ENCODE data around the gene H1-8.
"Not testable (repeated sequence)": the region's sequence is repeated elsewhere in the genome, so short reads cannot be mapped to it uniquely, and the experiment has no call there.

Gene H1-8

DNA sequence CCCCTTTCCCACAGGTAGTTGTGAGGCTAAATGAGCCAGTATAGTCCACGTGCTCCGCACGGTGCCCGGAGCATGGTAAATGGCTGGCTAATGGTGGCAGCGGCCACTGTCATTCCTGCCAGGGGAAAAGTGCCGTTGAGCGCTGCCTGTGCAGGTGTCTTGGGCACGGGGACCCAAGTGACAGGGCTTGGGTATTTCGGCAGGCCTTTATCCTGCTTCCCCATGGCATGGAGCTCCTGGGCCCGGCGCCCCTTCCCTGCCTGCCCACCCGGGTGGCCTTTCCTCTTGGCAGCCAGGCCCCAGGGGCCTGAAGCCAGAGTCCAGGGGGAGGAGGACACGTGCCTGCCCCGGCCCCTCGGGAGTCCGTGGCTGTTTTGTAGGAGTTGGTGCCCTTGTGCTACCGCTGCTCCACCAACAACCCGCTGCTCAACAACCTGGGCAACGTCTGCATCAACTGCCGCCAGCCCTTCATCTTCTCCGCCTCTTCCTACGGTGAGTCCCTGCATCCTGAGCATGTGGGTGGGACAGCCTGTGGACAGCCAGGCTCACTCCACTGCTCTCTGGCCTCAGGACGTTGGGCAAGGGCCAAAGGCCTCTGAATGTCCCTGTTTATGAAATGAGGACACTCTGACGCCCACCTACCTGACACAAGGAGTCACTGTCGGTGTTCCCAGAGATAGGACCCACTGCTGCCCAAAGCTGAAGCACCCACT lies 27.7 kb upstream of the H1-8 start:
- not testable (repeated sequence) for DNase-seq

DNA sequence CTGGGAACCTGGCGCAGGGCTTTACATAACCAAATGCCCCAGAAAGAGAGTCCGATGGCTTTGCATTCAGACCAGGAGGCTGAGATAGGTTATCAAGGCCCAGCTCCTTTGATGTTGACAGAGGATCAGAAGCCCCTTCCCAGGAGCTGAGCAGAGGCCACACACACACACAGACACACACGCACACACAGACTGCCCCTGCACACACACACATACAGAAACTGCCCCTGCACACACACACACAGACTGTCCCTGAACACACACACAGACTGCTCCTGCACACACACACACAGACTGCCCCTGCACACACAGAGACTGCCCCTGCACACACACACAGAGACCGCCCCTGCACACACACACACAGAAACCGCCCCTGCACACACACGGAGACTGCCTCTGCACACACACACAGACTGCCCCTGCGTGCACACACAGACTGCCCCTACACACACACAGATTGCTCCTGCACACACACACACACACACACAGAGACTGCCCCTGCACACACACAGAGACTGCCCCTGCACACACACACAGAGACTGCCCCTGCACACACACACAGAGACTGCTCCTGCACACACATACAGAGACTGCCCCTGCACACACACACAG lies 27.0 kb upstream of the H1-8 start:
- DNase-seq: not testable (repeated sequence)

DNA sequence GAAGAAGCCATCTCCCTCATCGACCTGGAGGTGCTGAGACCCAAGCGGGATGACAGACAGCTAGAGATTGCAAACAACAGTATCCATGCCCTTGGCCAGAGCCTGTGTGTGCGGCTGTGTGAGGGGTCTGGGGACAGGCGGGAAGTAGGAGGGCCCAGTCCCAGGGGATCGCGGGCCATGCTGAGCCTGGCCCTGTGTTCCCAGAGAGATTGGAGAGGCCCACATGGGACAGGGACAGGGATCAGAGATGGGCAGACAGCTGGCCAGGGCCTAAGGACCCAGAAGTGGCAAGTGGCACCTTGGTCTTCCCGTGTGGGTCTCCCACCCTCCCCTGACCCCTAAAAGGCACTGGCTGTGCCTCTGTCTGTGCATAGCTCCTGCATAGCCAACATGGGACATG lies 25.5 kb upstream of the H1-8 start:
- no peak for DNase-seq

DNA sequence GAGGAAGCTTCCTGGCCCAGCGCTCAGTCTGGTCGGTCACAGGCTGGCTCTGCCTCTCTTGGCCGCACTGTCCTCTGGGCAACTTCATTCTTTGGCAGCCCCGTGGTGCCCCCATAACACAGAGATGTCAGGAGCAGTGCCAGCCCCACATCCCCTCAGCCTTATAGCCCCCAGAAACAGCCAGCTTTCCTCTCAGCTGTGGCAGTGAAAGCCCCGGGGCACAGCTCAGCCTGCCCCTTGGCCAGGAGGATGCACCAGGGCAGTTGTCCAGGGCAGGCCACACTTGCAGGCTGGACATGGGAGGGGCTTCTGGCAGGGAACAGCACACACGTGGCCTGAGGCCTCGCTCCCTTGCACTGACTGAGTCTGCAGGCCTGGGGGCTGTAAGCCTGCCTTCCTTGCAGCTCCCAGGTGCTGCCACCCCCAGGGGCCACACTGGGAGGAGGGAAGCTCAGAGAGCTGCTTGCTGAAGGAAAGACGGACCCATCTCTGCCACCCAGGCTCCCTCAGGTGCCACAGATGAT lies 24.9 kb upstream of the H1-8 start:
- DNase-seq: no peak

DNA sequence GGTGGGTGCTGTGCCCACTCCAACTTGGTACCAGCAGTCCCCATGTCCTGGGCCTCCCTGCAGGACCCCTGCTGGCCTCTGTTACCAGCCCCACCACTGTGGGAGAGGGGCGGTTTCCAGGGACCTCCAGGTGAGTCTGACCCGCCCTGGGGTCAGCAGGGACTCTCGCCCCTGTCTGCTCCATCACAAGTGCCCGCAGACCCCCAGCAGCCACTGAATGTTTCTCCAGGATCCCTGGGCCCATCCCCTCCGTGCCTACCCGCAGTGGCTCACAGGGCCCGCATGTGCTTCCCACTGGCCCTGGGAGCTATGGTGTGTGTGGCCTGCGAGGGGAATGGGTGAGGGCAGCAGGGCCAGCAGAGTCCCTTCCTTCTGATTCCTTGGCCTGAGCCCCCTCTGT lies 24.4 kb upstream of the H1-8 start:
- no peak for DNase-seq

DNA sequence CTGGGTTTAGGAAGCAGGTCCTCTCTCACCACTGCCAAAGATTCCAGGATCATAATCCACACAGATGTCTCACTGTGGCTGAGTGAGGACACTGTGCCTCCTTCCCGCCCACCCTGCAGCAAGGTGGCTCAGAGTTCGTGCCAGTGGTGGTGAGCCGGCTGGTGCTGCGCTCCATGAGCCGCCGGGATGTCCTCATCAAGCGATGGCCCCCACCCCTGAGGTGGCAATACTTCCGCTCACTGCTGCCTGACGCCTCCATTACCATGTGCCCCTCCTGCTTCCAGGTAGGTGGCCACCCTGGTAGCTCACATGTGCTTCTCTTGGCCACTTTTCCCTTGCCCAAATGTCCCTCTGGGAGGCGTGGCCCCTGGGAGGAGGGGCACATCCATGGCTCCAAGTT lies 23.5 kb upstream of the H1-8 start:
- no peak for DNase-seq

DNA sequence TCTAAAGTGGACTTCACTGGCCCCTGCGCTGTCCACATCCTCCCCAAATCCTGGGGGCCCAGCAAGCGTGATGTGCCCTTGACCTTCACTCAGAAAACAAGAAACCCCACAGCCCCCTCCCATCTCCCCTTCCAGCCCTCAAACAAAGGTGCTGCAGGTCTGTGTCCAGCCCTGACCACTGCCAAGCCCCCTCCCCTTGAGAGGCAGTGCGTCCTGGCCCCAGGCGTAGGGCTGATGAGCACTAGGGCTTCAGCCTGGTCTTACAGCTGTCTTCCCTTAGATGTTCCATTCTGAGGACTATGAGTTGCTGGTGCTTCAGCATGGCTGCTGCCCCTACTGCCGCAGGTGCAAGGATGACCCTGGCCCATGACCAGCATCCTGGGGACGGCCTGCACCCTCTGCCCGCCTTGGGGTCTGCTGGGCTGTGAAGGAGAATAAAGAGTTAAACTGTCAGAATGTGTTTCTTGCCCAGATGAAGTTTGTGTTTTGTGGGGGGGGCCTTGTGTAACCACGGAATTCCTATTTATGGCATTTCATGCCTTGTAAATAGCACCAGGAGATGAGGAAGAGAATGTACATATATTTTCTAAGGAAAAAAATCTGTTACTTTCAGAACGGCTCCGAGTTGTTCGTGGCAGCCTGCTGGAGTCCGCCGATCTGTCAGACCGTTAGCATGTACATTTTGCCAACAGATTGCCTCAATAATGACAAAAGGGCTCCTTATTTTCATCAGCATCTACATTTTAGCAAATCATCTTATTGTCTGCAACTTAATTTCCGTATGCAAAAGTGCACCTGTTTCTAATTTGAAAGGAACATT lies 22.9 kb upstream of the H1-8 start:
- DNase-seq: no peak

DNA sequence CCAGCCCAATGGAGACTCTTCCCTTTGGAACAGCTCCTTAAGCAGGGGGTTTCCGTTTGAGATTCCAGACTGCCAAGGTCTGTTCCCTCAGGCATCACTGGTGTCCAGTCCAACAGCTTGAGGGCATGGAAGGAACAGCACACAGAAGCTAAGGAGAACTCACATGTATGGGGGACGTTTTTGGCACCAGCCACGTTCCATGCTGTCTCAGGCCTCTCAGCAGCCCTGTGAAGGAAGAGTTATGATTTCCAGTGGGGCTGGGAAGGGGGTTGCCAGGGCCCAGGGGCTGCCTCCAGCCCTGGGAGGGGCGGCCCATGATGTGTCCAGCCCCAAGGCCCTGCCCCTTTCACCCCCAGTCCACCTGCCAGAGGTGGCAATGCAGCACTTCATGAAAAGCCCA lies 22.0 kb upstream of the H1-8 start:
- DNase-seq: no peak

DNA sequence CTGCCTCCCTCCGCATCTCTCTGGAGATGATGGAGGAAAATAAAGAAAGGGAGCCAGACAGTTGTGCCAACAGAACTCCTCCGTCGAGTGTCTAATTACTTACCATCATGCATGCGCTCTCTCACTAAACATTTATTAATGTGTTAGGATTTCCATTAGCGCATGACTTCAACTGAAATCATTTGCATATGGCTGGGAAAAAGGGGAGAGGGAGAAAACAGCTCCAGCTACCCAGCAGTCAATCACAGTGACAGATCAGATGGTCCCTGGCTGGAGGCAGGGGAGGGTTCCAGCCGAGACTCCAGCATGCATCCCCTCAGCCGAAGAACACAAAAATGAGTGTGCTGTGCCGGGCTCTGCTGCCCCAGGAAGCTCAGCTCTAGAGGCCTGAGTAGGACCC lies 21.4 kb upstream of the H1-8 start:
- peak; percentile 73 for DNase-seq

DNA sequence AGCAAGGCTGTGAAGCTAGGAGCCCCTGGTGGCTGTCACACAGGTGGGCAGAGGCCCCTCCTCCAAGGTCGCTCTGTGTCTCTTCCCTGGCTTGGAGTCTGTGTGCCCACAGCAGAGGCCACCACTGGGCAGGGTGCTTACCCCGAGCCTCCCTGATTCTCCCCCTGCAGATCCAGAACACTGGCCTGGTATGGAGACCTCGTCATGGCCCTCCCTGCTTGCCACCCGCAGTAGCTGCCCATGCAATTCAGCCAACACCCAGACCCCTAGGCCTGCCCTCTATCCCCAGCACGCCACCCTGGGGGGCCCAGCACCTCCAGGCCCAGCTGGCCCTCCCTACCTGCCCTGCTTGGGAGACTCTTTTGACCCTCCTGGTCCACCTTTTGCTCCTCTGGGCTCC lies 20.0 kb upstream of the H1-8 start:
- no peak for DNase-seq

DNA sequence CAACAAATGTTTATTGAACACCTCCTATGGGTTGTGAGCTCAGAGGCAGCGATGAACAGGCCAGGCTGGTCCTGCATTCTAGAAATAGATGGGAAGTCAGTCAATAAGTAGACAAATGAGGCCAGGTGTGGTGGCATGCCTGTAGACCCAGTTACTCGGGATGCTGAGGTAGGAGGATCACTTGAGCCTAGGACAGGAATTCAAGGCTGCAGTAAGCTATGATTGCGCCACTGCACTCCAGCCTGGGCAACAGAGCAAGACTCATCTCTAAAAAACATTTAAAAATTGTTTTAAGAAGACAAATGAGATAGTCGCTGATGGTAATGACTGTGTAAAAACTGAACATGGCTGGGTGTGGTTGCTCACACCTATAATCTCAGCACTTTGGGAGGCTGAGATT lies 18.9 kb upstream of the H1-8 start:
- DNase-seq: no peak

DNA sequence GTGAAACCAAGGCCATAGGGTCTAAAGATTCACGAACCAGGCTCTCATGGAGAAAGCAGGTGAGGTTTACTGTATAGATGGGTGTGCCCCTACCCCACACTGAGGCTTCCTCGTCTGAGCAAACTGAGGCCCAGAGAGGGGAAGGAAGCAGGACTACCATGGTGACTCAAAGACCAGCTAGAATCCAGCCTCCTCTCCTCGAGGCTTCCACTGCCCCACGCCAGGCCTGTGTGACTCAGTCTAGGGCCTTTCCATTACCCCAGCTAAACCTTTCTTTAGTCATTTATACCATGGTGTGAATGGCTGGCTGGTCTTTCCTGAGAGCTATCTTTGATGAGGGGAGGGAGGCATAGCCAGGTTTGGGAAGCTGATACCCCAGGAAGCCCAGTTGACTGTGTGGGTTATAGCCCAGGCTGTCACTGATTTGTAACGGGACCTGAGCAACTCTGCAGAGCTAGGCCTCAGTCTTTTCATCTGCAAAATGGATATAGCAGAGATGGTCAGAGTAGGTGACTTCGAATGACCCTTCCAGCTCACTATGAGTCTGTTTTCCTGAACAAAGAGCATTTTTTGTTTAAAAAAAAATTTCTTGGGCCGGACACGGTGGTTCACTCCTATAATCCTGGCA lies 17.5 kb upstream of the H1-8 start:
- DNase-seq: no peak

DNA sequence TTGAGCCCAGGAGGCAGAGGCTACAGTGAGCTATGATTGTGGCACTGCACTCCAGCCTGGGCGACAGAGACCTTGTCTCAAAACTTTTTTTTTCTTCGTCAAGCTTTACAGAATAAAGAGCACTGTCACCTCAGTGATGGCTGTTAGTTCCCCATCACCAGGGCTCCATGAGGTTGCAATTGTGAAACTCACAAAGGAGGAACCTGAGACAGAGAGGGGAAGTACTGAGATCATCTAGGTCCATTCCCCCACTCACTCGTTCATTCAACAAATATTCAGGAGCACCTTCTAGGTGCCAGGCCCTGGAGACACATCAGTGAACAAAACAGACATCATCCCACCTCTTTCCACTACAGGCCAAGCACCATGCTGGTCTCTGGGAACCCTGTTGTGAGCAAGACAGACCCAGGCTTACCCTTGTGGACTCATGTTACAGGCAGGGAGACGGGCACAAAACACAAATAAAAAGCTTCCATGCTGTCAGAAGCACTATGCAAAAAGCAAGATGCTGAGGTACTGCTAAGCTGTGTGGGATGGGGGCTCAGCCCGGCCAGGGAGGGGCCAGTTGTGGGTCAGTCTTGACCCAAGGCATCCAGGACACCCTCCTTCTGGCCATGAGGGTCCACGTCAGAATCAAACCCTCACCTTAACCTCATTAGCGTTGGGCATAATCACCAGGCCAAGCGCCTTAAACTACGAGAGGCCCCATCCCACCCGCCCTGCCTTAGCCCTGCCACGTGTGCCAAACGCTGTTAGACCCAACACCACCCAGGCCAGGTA lies 16.7 kb upstream of the H1-8 start:
- DNase-seq: no peak

DNA sequence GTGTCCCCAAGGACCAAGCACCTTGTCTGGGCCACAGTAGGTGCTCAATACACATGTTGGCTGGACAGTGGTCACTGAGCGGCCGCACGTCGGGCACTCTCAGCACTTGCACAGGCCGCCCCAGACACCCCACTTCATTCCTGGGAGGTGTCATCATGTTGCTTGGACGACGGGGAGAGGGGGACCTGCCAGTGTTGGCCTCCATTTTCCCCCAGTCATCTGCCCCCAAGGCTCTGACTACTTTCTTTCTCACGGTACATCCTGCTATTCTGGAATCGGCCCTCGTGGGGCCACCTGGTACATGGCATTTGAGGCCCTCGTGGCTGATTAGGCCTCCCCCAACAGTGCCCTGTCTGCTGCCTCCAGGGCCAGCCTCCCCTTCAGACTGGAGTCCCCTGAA lies 15.7 kb upstream of the H1-8 start:
- no peak for DNase-seq

DNA sequence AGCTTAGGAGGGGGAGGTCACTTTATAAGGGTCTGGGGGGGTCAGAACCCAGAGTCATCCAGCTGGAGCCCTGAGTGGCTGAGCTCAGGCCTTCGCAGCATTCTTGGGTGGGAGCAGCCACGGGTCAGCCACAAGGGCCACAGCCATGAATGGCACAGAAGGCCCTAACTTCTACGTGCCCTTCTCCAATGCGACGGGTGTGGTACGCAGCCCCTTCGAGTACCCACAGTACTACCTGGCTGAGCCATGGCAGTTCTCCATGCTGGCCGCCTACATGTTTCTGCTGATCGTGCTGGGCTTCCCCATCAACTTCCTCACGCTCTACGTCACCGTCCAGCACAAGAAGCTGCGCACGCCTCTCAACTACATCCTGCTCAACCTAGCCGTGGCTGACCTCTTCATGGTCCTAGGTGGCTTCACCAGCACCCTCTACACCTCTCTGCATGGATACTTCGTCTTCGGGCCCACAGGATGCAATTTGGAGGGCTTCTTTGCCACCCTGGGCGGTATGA lies 14.3 kb upstream of the H1-8 start, which contains the start of gene RHO:
Gene RHO (plus strand): TSS at position 51 of the 512 bp plus-strand sequence. CDS start 95 bp downstream, at position 146.
- no peak for DNase-seq

DNA sequence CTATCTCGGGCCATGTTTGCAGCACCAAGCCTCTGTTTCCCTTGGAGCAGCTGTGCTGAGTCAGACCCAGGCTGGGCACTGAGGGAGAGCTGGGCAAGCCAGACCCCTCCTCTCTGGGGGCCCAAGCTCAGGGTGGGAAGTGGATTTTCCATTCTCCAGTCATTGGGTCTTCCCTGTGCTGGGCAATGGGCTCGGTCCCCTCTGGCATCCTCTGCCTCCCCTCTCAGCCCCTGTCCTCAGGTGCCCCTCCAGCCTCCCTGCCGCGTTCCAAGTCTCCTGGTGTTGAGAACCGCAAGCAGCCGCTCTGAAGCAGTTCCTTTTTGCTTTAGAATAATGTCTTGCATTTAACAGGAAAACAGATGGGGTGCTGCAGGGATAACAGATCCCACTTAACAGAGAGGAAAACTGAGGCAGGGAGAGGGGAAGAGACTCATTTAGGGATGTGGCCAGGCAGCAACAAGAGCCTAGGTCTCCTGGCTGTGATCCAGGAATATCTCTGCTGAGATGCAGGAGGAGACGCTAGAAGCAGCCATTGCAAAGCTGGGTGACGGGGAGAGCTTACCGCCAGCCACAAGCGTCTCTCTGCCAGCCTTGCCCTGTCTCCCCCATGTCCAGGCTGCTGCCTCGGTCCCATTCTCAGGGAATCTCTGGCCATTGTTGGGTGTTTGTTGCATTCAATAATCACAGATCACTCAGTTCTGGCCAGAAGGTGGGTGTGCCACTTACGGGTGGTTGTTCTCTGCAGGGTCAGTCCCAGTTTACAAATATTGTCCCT lies 13.4 kb upstream of the H1-8 start:
- no peak for DNase-seq

DNA sequence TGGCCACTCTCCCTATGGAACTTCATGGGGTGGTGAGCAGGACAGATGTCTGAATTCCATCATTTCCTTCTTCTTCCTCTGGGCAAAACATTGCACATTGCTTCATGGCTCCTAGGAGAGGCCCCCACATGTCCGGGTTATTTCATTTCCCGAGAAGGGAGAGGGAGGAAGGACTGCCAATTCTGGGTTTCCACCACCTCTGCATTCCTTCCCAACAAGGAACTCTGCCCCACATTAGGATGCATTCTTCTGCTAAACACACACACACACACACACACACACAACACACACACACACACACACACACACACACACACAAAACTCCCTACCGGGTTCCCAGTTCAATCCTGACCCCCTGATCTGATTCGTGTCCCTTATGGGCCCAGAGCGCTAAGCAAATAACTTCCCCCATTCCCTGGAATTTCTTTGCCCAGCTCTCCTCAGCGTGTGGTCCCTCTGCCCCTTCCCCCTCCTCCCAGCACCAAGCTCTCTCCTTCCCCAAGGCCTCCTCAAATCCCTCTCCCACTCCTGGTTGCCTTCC lies 12.7 kb upstream of the H1-8 start:
- DNase-seq: no peak

DNA sequence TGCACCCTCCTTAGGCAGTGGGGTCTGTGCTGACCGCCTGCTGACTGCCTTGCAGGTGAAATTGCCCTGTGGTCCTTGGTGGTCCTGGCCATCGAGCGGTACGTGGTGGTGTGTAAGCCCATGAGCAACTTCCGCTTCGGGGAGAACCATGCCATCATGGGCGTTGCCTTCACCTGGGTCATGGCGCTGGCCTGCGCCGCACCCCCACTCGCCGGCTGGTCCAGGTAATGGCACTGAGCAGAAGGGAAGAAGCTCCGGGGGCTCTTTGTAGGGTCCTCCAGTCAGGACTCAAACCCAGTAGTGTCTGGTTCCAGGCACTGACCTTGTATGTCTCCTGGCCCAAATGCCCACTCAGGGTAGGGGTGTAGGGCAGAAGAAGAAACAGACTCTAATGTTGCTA lies 12.2 kb upstream of the H1-8 start:
- DNase-seq: no peak

DNA sequence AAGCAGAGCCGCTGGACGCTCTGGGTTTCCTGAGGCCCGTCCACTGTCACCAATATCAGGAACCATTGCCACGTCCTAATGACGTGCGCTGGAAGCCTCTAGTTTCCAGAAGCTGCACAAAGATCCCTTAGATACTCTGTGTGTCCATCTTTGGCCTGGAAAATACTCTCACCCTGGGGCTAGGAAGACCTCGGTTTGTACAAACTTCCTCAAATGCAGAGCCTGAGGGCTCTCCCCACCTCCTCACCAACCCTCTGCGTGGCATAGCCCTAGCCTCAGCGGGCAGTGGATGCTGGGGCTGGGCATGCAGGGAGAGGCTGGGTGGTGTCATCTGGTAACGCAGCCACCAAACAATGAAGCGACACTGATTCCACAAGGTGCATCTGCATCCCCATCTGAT lies 11.3 kb upstream of the H1-8 start:
- DNase-seq: no peak

DNA sequence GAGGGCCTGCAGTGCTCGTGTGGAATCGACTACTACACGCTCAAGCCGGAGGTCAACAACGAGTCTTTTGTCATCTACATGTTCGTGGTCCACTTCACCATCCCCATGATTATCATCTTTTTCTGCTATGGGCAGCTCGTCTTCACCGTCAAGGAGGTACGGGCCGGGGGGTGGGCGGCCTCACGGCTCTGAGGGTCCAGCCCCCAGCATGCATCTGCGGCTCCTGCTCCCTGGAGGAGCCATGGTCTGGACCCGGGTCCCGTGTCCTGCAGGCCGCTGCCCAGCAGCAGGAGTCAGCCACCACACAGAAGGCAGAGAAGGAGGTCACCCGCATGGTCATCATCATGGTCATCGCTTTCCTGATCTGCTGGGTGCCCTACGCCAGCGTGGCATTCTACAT lies 10.7 kb upstream of the H1-8 start:
- no peak for DNase-seq

DNA sequence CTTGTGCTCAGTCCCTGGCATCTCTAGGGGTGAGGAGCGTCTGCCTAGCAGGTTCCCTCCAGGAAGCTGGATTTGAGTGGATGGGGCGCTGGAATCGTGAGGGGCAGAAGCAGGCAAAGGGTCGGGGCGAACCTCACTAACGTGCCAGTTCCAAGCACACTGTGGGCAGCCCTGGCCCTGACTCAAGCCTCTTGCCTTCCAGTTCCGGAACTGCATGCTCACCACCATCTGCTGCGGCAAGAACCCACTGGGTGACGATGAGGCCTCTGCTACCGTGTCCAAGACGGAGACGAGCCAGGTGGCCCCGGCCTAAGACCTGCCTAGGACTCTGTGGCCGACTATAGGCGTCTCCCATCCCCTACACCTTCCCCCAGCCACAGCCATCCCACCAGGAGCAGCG lies 9.6 kb upstream of the H1-8 start:
- DNase-seq: no peak
